Activated T-cell treated with anti-CD3 and anti-CD28 coated beads, Interleukin-2, amount 50 U/mL, for 4 hours (primary cell): Measurements from ENCODE around the gene SPP1. TPM values are rescaled to one million over a fixed set of nuclear protein-coding genes. Genes with fewer than 3 reads are reported as not detected.
"Not testable (repeated sequence)": the region's sequence is repeated elsewhere in the genome, so short reads cannot be mapped to it uniquely, and the experiment has no call there.

Experiments
- ATAC-seq, 2 donors: fragments of 200-7000 bp; cut with Tn5 transposase; one replicate each; pipeline ENCODE4 v1.10.0; 2021
- DNase-seq: peaks from one replicate; pipeline ENCODE4 v3.0.0-alpha.2; 2020
- H3K27me3 Mint-ChIP-seq: one replicate; pipeline ENCODE4 v1.8.0; 2021; ENCODE audit warnings: low read depth, mixed read lengths
- H3K36me3 Mint-ChIP-seq: one replicate; pipeline ENCODE4 v1.8.0; 2022; ENCODE audit warnings: mixed read lengths; ENCODE audit not compliant: insufficient read depth
- H3K4me1 Mint-ChIP-seq: one replicate; pipeline ENCODE4 v1.8.0; 2021; ENCODE audit warnings: low read depth, mixed read lengths
- H3K4me3 Mint-ChIP-seq: one replicate; pipeline ENCODE4 v1.8.0; 2021; ENCODE audit warnings: mild to moderate bottlenecking, moderate library complexity, mixed read lengths
- H3K9me3 Mint-ChIP-seq: one replicate; pipeline ENCODE4 v1.8.0; 2021; ENCODE audit warnings: mixed read lengths
- total RNA-seq, 3 donors: library from RNA; stranded (reverse); gene quantifications; one replicate each; pipeline ENCODE4 v1.2.1, GENCODE V29; 2021

SPP1 gene
- total RNA-seq: under 1 TPM; 0.63 to 0.87 (median 0.81) TPM

GRCh38 chr4:87975466-87975865 lies at the start of gene SPP1:
Gene SPP1 (plus strand): TSS chr4:87975714. CDS start chr4:87976896, 1,182 bp downstream.
- H3K4me3 Mint-ChIP-seq: no peak within 1 kb of the TSS
- peaks cover 8% of the 10 kb centered on the region for H3K4me1 Mint-ChIP-seq
- peak in 1 of 2 donors; percentile 54 for ATAC-seq
- no peak for DNase-seq
- peaks cover 40% of the 10 kb centered on the region for H3K27me3 Mint-ChIP-seq
- H3K36me3 Mint-ChIP-seq: no peaks in the 10 kb centered on the region
- no peaks in the 10 kb centered on the region for H3K9me3 Mint-ChIP-seq

GRCh38 chr4:87926554-87927098 lies 48.9 kb upstream of the SPP1 start:
- Mint-ChIP-seq H3K4me3 (no peak overlapping the region), H3K36me3 (no peaks in the 10 kb centered on the region), H3K27me3 (peaks cover 9% of the 10 kb centered on the region), H3K9me3 (peaks cover 5% of the 10 kb centered on the region), H3K4me1 (no peaks in the 10 kb centered on the region)
- no peak for DNase-seq
- no peak for ATAC-seq

- no peak for ATAC-seq
- peaks cover 9% of the 10 kb centered on the region for H3K27me3 Mint-ChIP-seq
- no peak for DNase-seq
- no peak overlapping the region for H3K4me3 Mint-ChIP-seq
- peaks cover 8% of the 10 kb centered on the region for H3K9me3 Mint-ChIP-seq
- H3K36me3 Mint-ChIP-seq: no peaks in the 10 kb centered on the region
- H3K4me1 Mint-ChIP-seq: no peaks in the 10 kb centered on the region
Measured at GRCh38 chr4:87930629-87931028, 44.9 kb upstream of the SPP1 start.

GRCh38 chr4:87931932-87932331 lies 43.6 kb upstream of the SPP1 start:
- ATAC-seq: no peak

GRCh38 chr4:87932718-87933141 lies 42.8 kb upstream of the SPP1 start:
- Mint-ChIP-seq H3K36me3 (no peaks in the 10 kb centered on the region), H3K27me3 (peaks cover 7% of the 10 kb centered on the region), H3K4me3 (no peak overlapping the region), H3K9me3 (peaks cover 8% of the 10 kb centered on the region), H3K4me1 (no peaks in the 10 kb centered on the region)
- no peak for DNase-seq
- no peak for ATAC-seq

More at GRCh38 chr4:87931932-87932331, 43.6 kb upstream of the SPP1 start:
- no peak overlapping the region for H3K4me3 Mint-ChIP-seq
- no peaks in the 10 kb centered on the region for H3K4me1 Mint-ChIP-seq
- no peak for DNase-seq
- H3K36me3 Mint-ChIP-seq: no peaks in the 10 kb centered on the region
- peaks cover 9% of the 10 kb centered on the region for H3K27me3 Mint-ChIP-seq
- peaks cover 8% of the 10 kb centered on the region for H3K9me3 Mint-ChIP-seq

GRCh38 chr4:87933337-87933736 lies 42.2 kb upstream of the SPP1 start:
- Mint-ChIP-seq H3K36me3 (no peaks in the 10 kb centered on the region), H3K27me3 (peaks cover 9% of the 10 kb centered on the region), H3K4me3 (no peak overlapping the region), H3K9me3 (peaks cover 8% of the 10 kb centered on the region), H3K4me1 (no peaks in the 10 kb centered on the region)
- DNase-seq (no peak), ATAC-seq (no peak)

GRCh38 chr4:87934157-87934704 lies 41.3 kb upstream of the SPP1 start:
- DNase-seq: no peak
- H3K4me1 Mint-ChIP-seq: no peaks in the 10 kb centered on the region
- peaks cover 6% of the 10 kb centered on the region for H3K27me3 Mint-ChIP-seq
- no peaks in the 10 kb centered on the region for H3K36me3 Mint-ChIP-seq
- ATAC-seq: no peak
- no peak overlapping the region for H3K4me3 Mint-ChIP-seq
- H3K9me3 Mint-ChIP-seq: peaks cover 8% of the 10 kb centered on the region

GRCh38 chr4:87934973-87935372 lies 40.5 kb upstream of the SPP1 start:
- ATAC-seq (no peak), DNase-seq (no peak)
- Mint-ChIP-seq H3K36me3 (no peaks in the 10 kb centered on the region), H3K4me1 (no peaks in the 10 kb centered on the region), H3K27me3 (peaks cover 6% of the 10 kb centered on the region), H3K4me3 (no peak overlapping the region), H3K9me3 (peaks cover 8% of the 10 kb centered on the region)

- H3K9me3 Mint-ChIP-seq, H3K27me3 Mint-ChIP-seq, DNase-seq, H3K4me3 Mint-ChIP-seq, H3K4me1 Mint-ChIP-seq, ATAC-seq, H3K36me3 Mint-ChIP-seq: not testable (repeated sequence)
Measured at GRCh38 chr4:87935954-87936353, 39.6 kb upstream of the SPP1 start.

- ATAC-seq: no peak
- DNase-seq: no peak
- no peaks in the 10 kb centered on the region for H3K4me1 Mint-ChIP-seq
- peaks cover 5% of the 10 kb centered on the region for H3K27me3 Mint-ChIP-seq
- H3K9me3 Mint-ChIP-seq: no peaks in the 10 kb centered on the region
- H3K4me3 Mint-ChIP-seq: no peak overlapping the region
- no peaks in the 10 kb centered on the region for H3K36me3 Mint-ChIP-seq
Measured at GRCh38 chr4:87937523-87937922, 38.0 kb upstream of the SPP1 start.

GRCh38 chr4:87938746-87939145 lies 36.8 kb upstream of the SPP1 start:
- no peaks in the 10 kb centered on the region for H3K4me1 Mint-ChIP-seq
- H3K27me3 Mint-ChIP-seq: peaks cover 5% of the 10 kb centered on the region
- H3K36me3 Mint-ChIP-seq: no peaks in the 10 kb centered on the region
- H3K9me3 Mint-ChIP-seq: no peaks in the 10 kb centered on the region
- DNase-seq (no peak), ATAC-seq (no peak)
- H3K4me3 Mint-ChIP-seq: no peak overlapping the region

GRCh38 chr4:87939978-87940690 lies 35.4 kb upstream of the SPP1 start:
- no peak overlapping the region for H3K4me3 Mint-ChIP-seq
- no peak for ATAC-seq
- no peaks in the 10 kb centered on the region for H3K4me1 Mint-ChIP-seq
- no peaks in the 10 kb centered on the region for H3K36me3 Mint-ChIP-seq
- H3K27me3 Mint-ChIP-seq: peaks cover 5% of the 10 kb centered on the region
- no peaks in the 10 kb centered on the region for H3K9me3 Mint-ChIP-seq
- no peak for DNase-seq

- not testable (repeated sequence) for H3K9me3 Mint-ChIP-seq, H3K36me3 Mint-ChIP-seq, H3K4me1 Mint-ChIP-seq, ATAC-seq, DNase-seq, H3K4me3 Mint-ChIP-seq, H3K27me3 Mint-ChIP-seq
Measured at GRCh38 chr4:87940809-87941208, 34.7 kb upstream of the SPP1 start.

- Mint-ChIP-seq H3K27me3 (peaks cover 5% of the 10 kb centered on the region), H3K4me1 (no peaks in the 10 kb centered on the region), H3K9me3 (no peaks in the 10 kb centered on the region), H3K4me3 (no peak overlapping the region), H3K36me3 (no peaks in the 10 kb centered on the region)
- ATAC-seq: no peak
- no peak for DNase-seq
Measured at GRCh38 chr4:87941537-87942392, 33.7 kb upstream of the SPP1 start.
